Omental fat pad (tissue), 4 donors: Measurements from ENCODE around the gene MYO9B. TPM values are rescaled to one million over a fixed set of nuclear protein-coding genes. Genes with fewer than 3 reads are reported as not detected.
A peak's percentile ranks its signal among the peaks of the same experiment; 100 is the strongest.

Experiments used
- ATAC-seq: fragments of 150-250 bp; one replicate; pipeline ENCODE4 v1.9.1; 2016; ENCODE audit warnings: mild to moderate bottlenecking, moderate library complexity; ENCODE audit not compliant: low FRiP score
- DNase-seq: peaks from one replicate; pipeline ENCODE4 v3.0.0-alpha.2; 2019; ENCODE audit warnings: low spot score
- total RNA-seq, 4 donors: library from RNA; depleted of rRNA; stranded (reverse); fragments of >200 nt; gene quantifications; one replicate each; pipeline ENCODE4 v1.1.0, GENCODE V29; 2016
- TF ChIP-seq, protein P1 (sequence below), 3 donors: fragments of 450-650 bp; IDR thresholded peaks; one replicate each; pipeline ENCODE4 v1.5.1; 2016 to 2017; ENCODE audit warnings: antibody characterized with exemption in 3 of 3, mild to moderate bottlenecking in 3 of 3, moderate library complexity in 2 of 3

Gene MYO9B
- total RNA-seq, 4 donors from 2014 or later, result 52.7 to 149 (median 85.7) TPM

- TF ChIP-seq, protein P1, sequence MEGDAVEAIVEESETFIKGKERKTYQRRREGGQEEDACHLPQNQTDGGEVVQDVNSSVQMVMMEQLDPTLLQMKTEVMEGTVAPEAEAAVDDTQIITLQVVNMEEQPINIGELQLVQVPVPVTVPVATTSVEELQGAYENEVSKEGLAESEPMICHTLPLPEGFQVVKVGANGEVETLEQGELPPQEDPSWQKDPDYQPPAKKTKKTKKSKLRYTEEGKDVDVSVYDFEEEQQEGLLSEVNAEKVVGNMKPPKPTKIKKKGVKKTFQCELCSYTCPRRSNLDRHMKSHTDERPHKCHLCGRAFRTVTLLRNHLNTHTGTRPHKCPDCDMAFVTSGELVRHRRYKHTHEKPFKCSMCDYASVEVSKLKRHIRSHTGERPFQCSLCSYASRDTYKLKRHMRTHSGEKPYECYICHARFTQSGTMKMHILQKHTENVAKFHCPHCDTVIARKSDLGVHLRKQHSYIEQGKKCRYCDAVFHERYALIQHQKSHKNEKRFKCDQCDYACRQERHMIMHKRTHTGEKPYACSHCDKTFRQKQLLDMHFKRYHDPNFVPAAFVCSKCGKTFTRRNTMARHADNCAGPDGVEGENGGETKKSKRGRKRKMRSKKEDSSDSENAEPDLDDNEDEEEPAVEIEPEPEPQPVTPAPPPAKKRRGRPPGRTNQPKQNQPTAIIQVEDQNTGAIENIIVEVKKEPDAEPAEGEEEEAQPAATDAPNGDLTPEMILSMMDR (IDR thresholded peaks at IDR 0.05), result no peak
- ATAC-seq, result no peak
- DNase-seq, result peak; percentile 49
Measured at GRCh38 chr19:17205237-17206140, 129.9 kb downstream of the MYO9B start.

- no peak for DNase-seq
- no peak for ATAC-seq
- TF ChIP-seq, protein P1 (IDR thresholded peaks at IDR 0.05), result no peak
Measured at GRCh38 chr19:17206736-17207581, 131.4 kb downstream of the MYO9B start.

DNA sequence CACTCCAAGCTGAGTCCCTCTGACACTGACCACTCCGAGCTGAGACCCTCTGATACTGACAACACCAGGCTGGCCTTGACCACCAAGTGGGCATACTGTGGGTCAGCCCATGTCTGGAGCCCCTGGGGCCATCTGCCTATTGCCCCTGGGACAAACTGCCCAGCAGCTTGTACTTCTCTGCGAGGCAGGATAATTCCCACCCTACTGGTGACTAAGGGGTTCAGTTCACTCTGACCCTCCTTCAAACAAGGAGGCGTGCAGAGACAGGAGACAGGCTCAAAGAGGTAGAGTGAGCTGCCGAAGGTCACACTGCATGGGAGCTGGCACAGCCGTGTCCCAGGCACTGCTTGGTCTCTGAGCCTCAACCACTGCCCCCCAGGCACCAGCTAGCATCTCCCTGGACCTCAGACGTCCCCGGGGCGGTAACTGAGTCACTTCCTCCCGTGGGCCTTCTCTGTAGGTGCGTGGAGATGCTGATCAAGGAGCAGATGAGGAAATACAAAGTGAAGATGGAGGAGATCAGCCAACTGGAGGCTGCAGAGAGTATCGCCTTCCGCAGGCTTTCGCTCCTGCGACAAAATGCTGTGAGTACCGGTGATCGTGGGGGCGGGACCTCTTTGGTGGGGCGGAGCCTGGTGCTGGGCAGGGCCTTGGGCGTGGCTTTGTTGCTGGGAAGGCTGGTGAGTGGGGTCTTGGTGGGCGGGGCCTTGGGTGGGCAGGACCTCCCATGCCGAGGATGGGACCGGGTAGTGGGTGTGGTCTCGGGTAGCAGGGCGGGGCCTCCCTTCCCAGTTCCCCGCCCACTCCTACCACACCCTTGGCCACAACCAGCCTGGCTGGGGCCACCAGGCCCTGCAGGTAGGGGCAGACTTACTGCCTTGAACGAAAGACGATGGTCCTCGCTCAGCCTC, 133.8 kb downstream of the MYO9B start:
- no peak for DNase-seq
- no peak for ATAC-seq
- TF ChIP-seq, protein P1 (IDR thresholded peaks at IDR 0.05), result no peak

GRCh38 chr19:17210296-17210695, 134.7 kb downstream of the MYO9B start:
- TF ChIP-seq, protein P1 (IDR thresholded peaks at IDR 0.05), result no peak
- ATAC-seq (no peak), DNase-seq (no peak)

DNA sequence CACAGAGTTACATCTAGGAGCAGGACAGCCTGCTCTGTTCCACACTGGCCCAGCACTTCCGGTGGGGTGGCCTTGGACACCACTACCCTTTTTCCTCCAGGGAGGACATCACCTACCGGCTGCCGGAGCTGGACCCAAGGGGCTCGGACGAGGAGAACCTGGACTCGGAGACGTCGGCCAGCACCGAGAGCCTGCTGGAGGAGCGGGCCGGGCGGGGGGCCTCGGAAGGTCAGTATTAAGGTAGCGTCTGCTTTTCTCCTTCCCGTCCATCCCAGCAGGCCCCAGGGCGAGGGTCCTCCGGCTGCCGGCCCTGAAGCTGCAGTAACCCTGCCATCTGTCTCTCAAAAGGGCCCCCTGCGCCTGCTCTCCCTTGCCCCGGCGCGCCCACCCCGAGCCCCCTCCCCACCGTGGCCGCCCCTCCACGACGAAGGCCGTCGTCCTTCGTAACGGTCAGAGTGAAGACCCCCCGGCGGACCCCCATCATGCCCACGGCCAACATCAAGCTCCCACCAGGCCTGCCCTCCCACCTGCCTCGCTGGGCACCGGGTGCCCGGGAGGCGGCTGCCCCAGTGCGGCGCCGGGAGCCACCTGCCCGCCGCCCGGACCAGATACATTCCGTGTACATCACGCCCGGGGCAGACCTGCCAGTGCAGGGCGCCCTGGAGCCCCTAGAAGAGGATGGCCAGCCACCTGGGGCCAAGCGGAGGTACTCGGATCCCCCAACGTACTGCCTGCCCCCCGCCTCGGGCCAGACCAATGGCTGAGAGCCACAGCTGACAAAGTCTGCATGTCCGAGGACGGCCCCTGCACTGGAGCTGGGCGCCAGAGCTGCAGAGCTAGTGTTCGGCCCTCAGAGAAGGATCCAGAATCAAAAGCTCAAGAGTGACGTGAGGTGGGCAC, 136.2 kb downstream of the MYO9B start:
- ATAC-seq (no peak), DNase-seq (no peak)
- TF ChIP-seq, protein P1 (IDR thresholded peaks at IDR 0.05), result no peak
